H9 (cell line): Measurements from ENCODE around the gene LIMS2. TPM values are rescaled to one million over a fixed set of nuclear protein-coding genes. Genes with fewer than 3 reads are reported as not detected.

Source experiments
- DNase-seq: peaks from one replicate; pipeline ENCODE4 v3.0.0-alpha.2; 2017
- H2AFZ ChIP-seq: one replicate; pipeline ENCODE4 v1.6.1; 2013; ENCODE audit warnings: mild to moderate bottlenecking, low read length, control low read depth, moderate library complexity
- H2AK5ac ChIP-seq: 2 replicates; pipeline ENCODE4 v1.6.1; 2013; ENCODE audit warnings: low read length, control low read depth, mixed read lengths; ENCODE audit not compliant: insufficient read length
- H2BK120ac ChIP-seq: one replicate; pipeline ENCODE4 v1.6.1; 2013; ENCODE audit warnings: low read depth, mild to moderate bottlenecking, low read length, control low read depth, inconsistent platforms; ENCODE audit not compliant: poor library complexity, severe bottlenecking
- H2BK12ac ChIP-seq: 2 replicates; pipeline ENCODE4 v1.6.1; 2013; ENCODE audit warnings: low read length, control low read depth, mixed read lengths, low read depth; ENCODE audit not compliant: insufficient read length
- H2BK15ac ChIP-seq: 2 replicates; pipeline ENCODE4 v1.6.1; 2013; ENCODE audit warnings: low read depth, low read length, control low read depth
- H2BK20ac ChIP-seq: one replicate; pipeline ENCODE4 v1.6.1; 2013; ENCODE audit warnings: low read depth, mild to moderate bottlenecking, low read length, control low read depth, inconsistent platforms; ENCODE audit not compliant: poor library complexity, severe bottlenecking
- H2BK5ac ChIP-seq: 2 replicates; pipeline ENCODE4 v1.6.1; 2013; ENCODE audit warnings: low read length, control low read depth, mixed read lengths; ENCODE audit not compliant: insufficient read length
- H3K14ac ChIP-seq: 2 replicates; pipeline ENCODE4 v1.6.1; 2013; ENCODE audit warnings: low read length, control low read depth; ENCODE audit not compliant: insufficient read depth
- H3K18ac ChIP-seq: 2 replicates; pipeline ENCODE4 v1.6.1; 2013; ENCODE audit warnings: low read depth, mild to moderate bottlenecking, mixed read lengths, low read length, control low read depth; ENCODE audit not compliant: insufficient read length
- H3K23ac ChIP-seq: 2 replicates; pipeline ENCODE4 v1.6.1; 2013; ENCODE audit warnings: low read length, control low read depth, mixed read lengths, low read depth; ENCODE audit not compliant: insufficient read length
- H3K23me2 ChIP-seq: 2 replicates; pipeline ENCODE4 v1.6.1; 2013; ENCODE audit warnings: low read depth, mild to moderate bottlenecking, mixed read lengths, low read length, control low read depth; ENCODE audit not compliant: insufficient read length, poor library complexity, severe bottlenecking
- H3K27ac ChIP-seq: 2 replicates; pipeline ENCODE4 v1.5.1; 2013; ENCODE audit warnings: low read length, control low read depth, mixed read lengths, low read depth; ENCODE audit not compliant: insufficient read length
- H3K27me3 ChIP-seq: 2 replicates; pipeline ENCODE4 v1.6.1; 2013; ENCODE audit warnings: low read length, control low read depth, inconsistent platforms; ENCODE audit not compliant: insufficient read depth
- H3K4ac ChIP-seq: 2 replicates; pipeline ENCODE4 v1.6.1; 2013; ENCODE audit warnings: low read depth, mild to moderate bottlenecking, control low read depth, inconsistent platforms, low read length, moderate library complexity
- H3K4me1 ChIP-seq: 2 replicates; pipeline ENCODE4 v1.6.1; 2013; ENCODE audit warnings: low read length, control low read depth, inconsistent platforms; ENCODE audit not compliant: insufficient read depth
- H3K4me2 ChIP-seq: 2 replicates; pipeline ENCODE4 v1.6.1; 2013; ENCODE audit warnings: low read length, control low read depth, mixed read lengths; ENCODE audit not compliant: insufficient read length, insufficient read depth
- H3K56ac ChIP-seq: 2 replicates; pipeline ENCODE4 v1.6.1; 2013; ENCODE audit warnings: low read depth, mild to moderate bottlenecking, mixed read lengths, low read length, control low read depth; ENCODE audit not compliant: insufficient read length
- H3K79me1 ChIP-seq: 2 replicates; pipeline ENCODE4 v1.6.1; 2013; ENCODE audit warnings: low read depth, mild to moderate bottlenecking, moderate library complexity, low read length, control low read depth, inconsistent platforms; ENCODE audit not compliant: insufficient read depth, poor library complexity, severe bottlenecking
- H3K79me2 ChIP-seq: 2 replicates; pipeline ENCODE4 v1.6.1; 2013; ENCODE audit warnings: low read length, control low read depth, inconsistent platforms; ENCODE audit not compliant: insufficient read depth
- H3K9ac ChIP-seq: 2 replicates; pipeline ENCODE4 v1.6.1; 2013; ENCODE audit warnings: low read length, control low read depth, mixed read lengths; ENCODE audit not compliant: insufficient read length; ENCODE audit errors: extremely low read depth
- H3K9me3 ChIP-seq: one replicate; pipeline ENCODE4 v1.6.1; 2013; ENCODE audit warnings: low read depth, low read length, inconsistent platforms; ENCODE audit not compliant: control insufficient read depth
- H3T11ph ChIP-seq: one replicate; pipeline ENCODE4 v1.6.1; 2013; ENCODE audit warnings: mild to moderate bottlenecking, low read length, control low read depth, inconsistent platforms
- H4K20me1 ChIP-seq: one replicate; pipeline ENCODE4 v1.6.1; 2013; ENCODE audit not compliant: control insufficient read depth, insufficient read length, insufficient read depth
- H4K5ac ChIP-seq: 2 replicates; pipeline ENCODE4 v1.6.1; 2013; ENCODE audit warnings: low read depth, mild to moderate bottlenecking, mixed read lengths, low read length, control low read depth; ENCODE audit not compliant: insufficient read length
- H4K8ac ChIP-seq: replicated peaks from 2 replicates; pipeline ENCODE4 v1.6.1; 2013; ENCODE audit warnings: low read length, control low read depth, mixed read lengths, low read depth; ENCODE audit not compliant: insufficient read length
- H4K91ac ChIP-seq: 2 replicates; pipeline ENCODE4 v1.6.1; 2013; ENCODE audit warnings: low read depth, mild to moderate bottlenecking, moderate library complexity, mixed read lengths, low read length, control low read depth; ENCODE audit not compliant: insufficient read length
- H3K27ac Mint-ChIP-seq, 3 experiments: 2 replicates in 2 of 3; 3 replicates in 1 of 3; pipeline ENCODE4 v1.8.0; 2020 to 2021; ENCODE audit warnings: mixed read lengths in 3 of 3, mild to moderate bottlenecking in 1 of 3, moderate library complexity in 1 of 3
- H3K27me3 Mint-ChIP-seq: 2 replicates; pipeline ENCODE4 v1.8.0; 2021; ENCODE audit warnings: low read depth, mild to moderate bottlenecking, moderate library complexity, mixed read lengths
- H3K36me3 Mint-ChIP-seq, 3 experiments: 2 replicates in 2 of 3; 3 replicates in 1 of 3; pipeline ENCODE4 v1.8.0; 2020 to 2021; ENCODE audit warnings: low read depth in 3 of 3, mixed read lengths in 3 of 3; ENCODE audit not compliant: insufficient read depth in 1 of 3
- H3K4me1 Mint-ChIP-seq, 2 experiments: 2 replicates each; pipeline ENCODE4 v1.8.0; 2020; ENCODE audit warnings: mixed read lengths in 2 of 2
- H3K4me3 Mint-ChIP-seq, 2 experiments: 2 replicates in 1 of 2; 3 replicates in 1 of 2; pipeline ENCODE4 v1.8.0; 2020 to 2021; ENCODE audit warnings: mild to moderate bottlenecking in 2 of 2, mixed read lengths in 2 of 2, moderate library complexity in 1 of 2
- H3K9me3 Mint-ChIP-seq, 2 experiments: 2 replicates in 1 of 2; 3 replicates in 1 of 2; pipeline ENCODE4 v1.8.0; 2020; ENCODE audit warnings: mild to moderate bottlenecking in 2 of 2, mixed read lengths in 2 of 2, moderate library complexity in 1 of 2
- WGBS: extraction: QIAGEN DNeasy Blood & Tissue Kit; methylation state at CpG from one replicate; pipeline ENCODE4 v1.1.7; 2013; ENCODE audit warnings: missing lambda C conversion rate, low lambda C conversion rate, mixed read lengths; ENCODE audit not compliant: insufficient read length; ENCODE audit errors: extremely low coverage; 5-methylcytosine and 5-hydroxymethylcytosine counted together
- total RNA-seq: library from RNA; stranded (reverse); gene quantifications from 2 replicates; pipeline ENCODE4 v1.2.1, GENCODE V29; 2021
- TF ChIP-seq, protein P1 (sequence below): fragments of 200-600 bp; sonication (generic); conservative IDR thresholded peaks from 3 replicates; pipeline ENCODE4 v1.8.0; 2021; ENCODE audit warnings: antibody characterized with exemption, mild to moderate bottlenecking

LIMS2 gene
- total RNA-seq, 1 experiment from 2014 or later = 5.9 TPM

DNA sequence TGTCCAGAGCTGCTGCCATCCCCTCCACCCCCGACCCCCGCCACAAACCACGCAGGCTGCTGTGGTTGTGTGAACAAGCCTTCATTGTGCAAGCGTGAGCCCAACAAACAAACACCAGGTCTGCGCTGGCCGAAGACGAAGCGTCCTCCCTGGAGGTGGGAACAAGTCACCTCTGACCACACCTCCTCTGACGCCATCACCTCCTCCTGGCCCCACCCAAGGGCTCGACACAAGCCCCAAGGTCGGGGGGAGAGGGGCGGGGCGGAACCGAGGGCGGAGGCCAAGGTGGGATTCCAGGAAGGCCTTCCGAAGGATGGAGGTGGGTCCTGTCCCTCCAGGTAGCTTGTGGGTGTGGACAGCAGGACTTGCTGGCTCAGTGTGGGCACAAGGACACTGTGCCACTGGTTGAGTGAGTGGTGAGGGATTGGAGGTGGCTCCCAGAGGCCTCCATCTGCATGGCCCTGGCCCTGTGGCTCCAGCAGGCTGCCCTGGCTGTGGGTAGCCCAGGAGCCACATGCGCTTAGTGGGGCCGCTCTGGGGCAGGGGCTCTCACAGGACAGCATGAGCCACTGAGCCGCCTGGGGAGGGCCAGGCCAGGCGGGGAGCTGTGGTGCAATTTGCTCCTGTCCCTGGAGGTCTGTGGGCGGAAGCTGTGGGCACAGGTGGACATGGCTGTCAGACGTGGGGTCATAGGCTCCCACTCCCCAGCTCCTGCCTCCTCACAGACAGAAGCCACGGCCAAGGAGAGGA, 36.8 kb downstream of the LIMS2 start:
- Histone ChIP-seq H2BK5ac (no peak overlapping the region), H3K79me2 (no peaks in the 10 kb centered on the region), H4K8ac (no peak overlapping the region), H2BK15ac (no peak overlapping the region), H3K14ac (no peak overlapping the region; the same call in 1 of the 2 replicates), H3K4ac (no peak overlapping the region), H3K18ac (no peak overlapping the region), H2AK5ac (no peak overlapping the region), H3K23ac (no peak overlapping the region), H4K91ac (no peak overlapping the region), H3K4me1 (no peaks in the 10 kb centered on the region; the same call in 1 of the 2 replicates), H3K27me3 (no peaks in the 10 kb centered on the region), H3K9me3 (no peaks in the 10 kb centered on the region), H4K5ac (no peak overlapping the region), H3K79me1 (no peaks in the 10 kb centered on the region), H3K9ac (no peak overlapping the region), H3K23me2 (no peaks in the 10 kb centered on the region), H2BK120ac (no peak overlapping the region), H2AFZ (no peak overlapping the region), H4K20me1 (no peaks in the 10 kb centered on the region), H2BK12ac (no peak overlapping the region), H2BK20ac (no peak overlapping the region), H3K27ac (no peak overlapping the region), H3K4me2 (no peak overlapping the region), H3K56ac (no peak overlapping the region), H3T11ph (no peak overlapping the region)
- H3K27me3 Mint-ChIP-seq = no peaks in the 10 kb centered on the region
- peak; percentile 95 for DNase-seq
- peak overlapping the region in 2 of 3 experiments; percentile 79 to 91; a peak in 2 of 7 replicates for H3K27ac Mint-ChIP-seq
- H3K9me3 Mint-ChIP-seq = no peaks in the 10 kb centered on the region
- no CpG with 5 or more reads among the region's 23 CpGs for WGBS
- no peaks in the 10 kb centered on the region for H3K36me3 Mint-ChIP-seq
- TF ChIP-seq, protein P1, sequence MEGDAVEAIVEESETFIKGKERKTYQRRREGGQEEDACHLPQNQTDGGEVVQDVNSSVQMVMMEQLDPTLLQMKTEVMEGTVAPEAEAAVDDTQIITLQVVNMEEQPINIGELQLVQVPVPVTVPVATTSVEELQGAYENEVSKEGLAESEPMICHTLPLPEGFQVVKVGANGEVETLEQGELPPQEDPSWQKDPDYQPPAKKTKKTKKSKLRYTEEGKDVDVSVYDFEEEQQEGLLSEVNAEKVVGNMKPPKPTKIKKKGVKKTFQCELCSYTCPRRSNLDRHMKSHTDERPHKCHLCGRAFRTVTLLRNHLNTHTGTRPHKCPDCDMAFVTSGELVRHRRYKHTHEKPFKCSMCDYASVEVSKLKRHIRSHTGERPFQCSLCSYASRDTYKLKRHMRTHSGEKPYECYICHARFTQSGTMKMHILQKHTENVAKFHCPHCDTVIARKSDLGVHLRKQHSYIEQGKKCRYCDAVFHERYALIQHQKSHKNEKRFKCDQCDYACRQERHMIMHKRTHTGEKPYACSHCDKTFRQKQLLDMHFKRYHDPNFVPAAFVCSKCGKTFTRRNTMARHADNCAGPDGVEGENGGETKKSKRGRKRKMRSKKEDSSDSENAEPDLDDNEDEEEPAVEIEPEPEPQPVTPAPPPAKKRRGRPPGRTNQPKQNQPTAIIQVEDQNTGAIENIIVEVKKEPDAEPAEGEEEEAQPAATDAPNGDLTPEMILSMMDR = no peak
- H3K4me1 Mint-ChIP-seq = peaks cover 8% of the 10 kb centered on the region in 2 experiments
- H3K4me3 Mint-ChIP-seq = peak overlapping the region; percentile 30 to 40; a peak in 2 of 5 replicates
